HEK293 (cell line): ENCODE results near the gene WASF3.

Experiments used
- CTCF ChIA-PET: fragments of 350-600 bp; formaldehyde crosslinking; extraction: SDS; loops from one replicate; lab custom pipeline; 2021; ENCODE audit warnings: antibody characterized with exemption; lab: Yijun Ruan, JAX
- POLR2A ChIA-PET: fragments of 300-600 bp; formaldehyde crosslinking; extraction: SDS; loops from one replicate; lab custom pipeline; 2020; ENCODE audit warnings: antibody characterized with exemption, inconsistent platforms; lab: Yijun Ruan, JAX
- H3K27ac ChIP-seq: fragments of 200-500 bp; sonication (Bioruptor generic); 2 replicates; pipeline ENCODE4 v1.5.1; 2014; ENCODE audit warnings: low read depth, low read length, control low read depth, inconsistent platforms; ENCODE audit errors: extremely low read depth
- H3K36me3 ChIP-seq, 2 experiments: fragments of 200-500 bp in 1 of 2; sonication (Bioruptor generic) in 1 of 2; 1 replicate in 1 of 2; 2 replicates in 1 of 2; pipeline ENCODE4 v1.5.1; 2014 to 2017; ENCODE audit warnings: inconsistent platforms in 2 of 2, low read length in 2 of 2; ENCODE audit not compliant: control insufficient read depth in 2 of 2, insufficient read depth in 1 of 2
- H3K4me1 ChIP-seq: fragments of 200-500 bp; sonication (Bioruptor generic); 2 replicates; pipeline ENCODE4 v1.5.1; 2014; ENCODE audit warnings: mild to moderate bottlenecking, low read length, inconsistent platforms; ENCODE audit not compliant: control insufficient read depth, insufficient read depth
- H3K4me3 ChIP-seq: 2 replicates; pipeline ENCODE4 v1.5.1; 2011; ENCODE audit warnings: low read depth, mild to moderate bottlenecking, control low read depth, low read length, moderate library complexity
- H3K9me3 ChIP-seq: fragments of 200-500 bp; sonication (Bioruptor generic); 2 replicates; pipeline ENCODE4 v1.5.1; 2014; ENCODE audit warnings: low read depth, low read length, inconsistent platforms; ENCODE audit not compliant: control insufficient read depth, insufficient read depth
- FEZF1 ChIP-seq: fragments of 450-650 bp; formaldehyde crosslinking; IDR thresholded peaks from 2 replicates; pipeline ENCODE4 v1.5.1; 2016; ENCODE audit warnings: missing biosample characterization, missing genetic modification characterization
- GLI4 ChIP-seq: fragments of 450-650 bp; formaldehyde crosslinking; IDR thresholded peaks from 2 replicates; pipeline ENCODE4 v1.5.1; 2016; ENCODE audit warnings: missing biosample characterization, missing genetic modification characterization
- HOXD13 ChIP-seq: sonication (generic); formaldehyde crosslinking; IDR thresholded peaks from 2 replicates; pipeline ENCODE4 v1.8.0; 2022; ENCODE audit warnings: missing genetic modification reagents, borderline replicate concordance
- KLF7 ChIP-seq: fragments of 450-650 bp; formaldehyde crosslinking; IDR thresholded peaks from 2 replicates; pipeline ENCODE4 v1.5.1; 2016; ENCODE audit warnings: missing biosample characterization, missing genetic modification characterization, borderline replicate concordance
- SP2 ChIP-seq: fragments of 450-650 bp; formaldehyde crosslinking; IDR thresholded peaks from 2 replicates; pipeline ENCODE4 v1.5.1; 2016; ENCODE audit warnings: missing biosample characterization, missing genetic modification characterization
- SP7 ChIP-seq: fragments of 450-650 bp; formaldehyde crosslinking; IDR thresholded peaks from 2 replicates; pipeline ENCODE4 v1.5.1; 2016; ENCODE audit warnings: missing biosample characterization, missing genetic modification characterization
- ZBTB48 ChIP-seq: fragments of 450-650 bp; formaldehyde crosslinking; IDR thresholded peaks from 2 replicates; pipeline ENCODE4 v1.5.1; 2016; ENCODE audit warnings: missing biosample characterization, missing genetic modification characterization
- ZBTB8A ChIP-seq: fragments of 450-650 bp; formaldehyde crosslinking; IDR thresholded peaks from 2 replicates; pipeline ENCODE4 v1.5.1; 2016; ENCODE audit warnings: missing biosample characterization, missing genetic modification characterization
- ZEB2 ChIP-seq: fragments of 450-650 bp; formaldehyde crosslinking; IDR thresholded peaks from 2 replicates; pipeline ENCODE4 v1.5.1; 2016; ENCODE audit warnings: missing biosample characterization, missing genetic modification characterization
- ZNF121 ChIP-seq: fragments of 450-650 bp; formaldehyde crosslinking; IDR thresholded peaks from 2 replicates; pipeline ENCODE4 v1.5.1; 2016; ENCODE audit warnings: missing biosample characterization, missing genetic modification characterization
- ZNF132 ChIP-seq: fragments of 450-650 bp; formaldehyde crosslinking; IDR thresholded peaks from 2 replicates; pipeline ENCODE4 v1.5.1; 2017; ENCODE audit warnings: missing biosample characterization, missing genetic modification characterization, borderline replicate concordance
- ZNF18 ChIP-seq: fragments of 450-650 bp; formaldehyde crosslinking; IDR thresholded peaks from 2 replicates; pipeline ENCODE4 v1.5.1; 2016; ENCODE audit warnings: missing biosample characterization, missing genetic modification characterization
- ZNF2 ChIP-seq: fragments of 450-650 bp; formaldehyde crosslinking; IDR thresholded peaks from 2 replicates; pipeline ENCODE4 v1.5.1; 2016; ENCODE audit warnings: missing biosample characterization, missing genetic modification characterization
- ZNF514 ChIP-seq: fragments of 450-650 bp; formaldehyde crosslinking; IDR thresholded peaks from 2 replicates; pipeline ENCODE4 v1.5.1; 2016; ENCODE audit warnings: missing biosample characterization, missing genetic modification characterization
- ZNF560 ChIP-seq: fragments of 450-650 bp; formaldehyde crosslinking; IDR thresholded peaks from 2 replicates; pipeline ENCODE4 v1.5.1; 2017; ENCODE audit warnings: missing biosample characterization, missing genetic modification characterization, borderline replicate concordance
- ZNF596 ChIP-seq: fragments of 450-650 bp; IDR thresholded peaks from 2 replicates; pipeline ENCODE4 v1.5.0; 2018; ENCODE audit warnings: missing biosample characterization, mild to moderate bottlenecking, missing genetic modification characterization, moderate library complexity
- ZNF692 ChIP-seq: fragments of 450-650 bp; formaldehyde crosslinking; IDR thresholded peaks from 2 replicates; pipeline ENCODE4 v1.5.1; 2016; ENCODE audit warnings: missing biosample characterization, missing genetic modification characterization
- TF ChIP-seq, protein P1 (sequence below): fragments of 450-650 bp; formaldehyde crosslinking; IDR thresholded peaks from 2 replicates; pipeline ENCODE4 v1.5.1; 2016; ENCODE audit warnings: missing biosample characterization, missing genetic modification characterization, borderline replicate concordance

WASF3 gene

GRCh38 chr13:26699197-26699490 lies 141.7 kb downstream of the WASF3 start:
- Histone ChIP-seq H3K4me3 (no peak overlapping the region), H3K4me1 (no peaks in the 10 kb centered on the region), H3K9me3 (no peaks in the 10 kb centered on the region), H3K27ac (no peak overlapping the region), H3K36me3 (no peaks in the 10 kb centered on the region)
- ChIA-PET POLR2A (interaction anchor here (1.0 kb wide), 1 partner anchor 514 kb away, joined by 3 read pairs; no protein-coding TSS in a partner anchor), CTCF (interaction anchor here (0.6 to 2.5 kb wide), 14 partner anchors 9 to 624 kb away, joined by 3 to 51 read pairs (median 4); no protein-coding TSS in a partner anchor)
- TF ChIP-seq ZNF596 (tag by site-specific recombination) (no peak), ZNF560 (no peak), FEZF1 (tag by site-specific recombination) (no peak), ZNF2 (no peak), ZBTB8A (tag by site-specific recombination) (no peak), ZNF121 (tag by site-specific recombination) (no peak), HOXD13 (CRISPR knock-in tag) (no peak), KLF7 (tag by site-specific recombination) (no peak), ZBTB48 (tag by site-specific recombination) (no peak), ZNF692 (tag by site-specific recombination) (no peak), GLI4 (tag by site-specific recombination) (no peak), SP7 (tag by site-specific recombination) (no peak), ZNF18 (no peak), ZNF514 (tag by site-specific recombination) (no peak), ZNF132 (tag by site-specific recombination) (no peak)
- TF ChIP-seq, protein P1, sequence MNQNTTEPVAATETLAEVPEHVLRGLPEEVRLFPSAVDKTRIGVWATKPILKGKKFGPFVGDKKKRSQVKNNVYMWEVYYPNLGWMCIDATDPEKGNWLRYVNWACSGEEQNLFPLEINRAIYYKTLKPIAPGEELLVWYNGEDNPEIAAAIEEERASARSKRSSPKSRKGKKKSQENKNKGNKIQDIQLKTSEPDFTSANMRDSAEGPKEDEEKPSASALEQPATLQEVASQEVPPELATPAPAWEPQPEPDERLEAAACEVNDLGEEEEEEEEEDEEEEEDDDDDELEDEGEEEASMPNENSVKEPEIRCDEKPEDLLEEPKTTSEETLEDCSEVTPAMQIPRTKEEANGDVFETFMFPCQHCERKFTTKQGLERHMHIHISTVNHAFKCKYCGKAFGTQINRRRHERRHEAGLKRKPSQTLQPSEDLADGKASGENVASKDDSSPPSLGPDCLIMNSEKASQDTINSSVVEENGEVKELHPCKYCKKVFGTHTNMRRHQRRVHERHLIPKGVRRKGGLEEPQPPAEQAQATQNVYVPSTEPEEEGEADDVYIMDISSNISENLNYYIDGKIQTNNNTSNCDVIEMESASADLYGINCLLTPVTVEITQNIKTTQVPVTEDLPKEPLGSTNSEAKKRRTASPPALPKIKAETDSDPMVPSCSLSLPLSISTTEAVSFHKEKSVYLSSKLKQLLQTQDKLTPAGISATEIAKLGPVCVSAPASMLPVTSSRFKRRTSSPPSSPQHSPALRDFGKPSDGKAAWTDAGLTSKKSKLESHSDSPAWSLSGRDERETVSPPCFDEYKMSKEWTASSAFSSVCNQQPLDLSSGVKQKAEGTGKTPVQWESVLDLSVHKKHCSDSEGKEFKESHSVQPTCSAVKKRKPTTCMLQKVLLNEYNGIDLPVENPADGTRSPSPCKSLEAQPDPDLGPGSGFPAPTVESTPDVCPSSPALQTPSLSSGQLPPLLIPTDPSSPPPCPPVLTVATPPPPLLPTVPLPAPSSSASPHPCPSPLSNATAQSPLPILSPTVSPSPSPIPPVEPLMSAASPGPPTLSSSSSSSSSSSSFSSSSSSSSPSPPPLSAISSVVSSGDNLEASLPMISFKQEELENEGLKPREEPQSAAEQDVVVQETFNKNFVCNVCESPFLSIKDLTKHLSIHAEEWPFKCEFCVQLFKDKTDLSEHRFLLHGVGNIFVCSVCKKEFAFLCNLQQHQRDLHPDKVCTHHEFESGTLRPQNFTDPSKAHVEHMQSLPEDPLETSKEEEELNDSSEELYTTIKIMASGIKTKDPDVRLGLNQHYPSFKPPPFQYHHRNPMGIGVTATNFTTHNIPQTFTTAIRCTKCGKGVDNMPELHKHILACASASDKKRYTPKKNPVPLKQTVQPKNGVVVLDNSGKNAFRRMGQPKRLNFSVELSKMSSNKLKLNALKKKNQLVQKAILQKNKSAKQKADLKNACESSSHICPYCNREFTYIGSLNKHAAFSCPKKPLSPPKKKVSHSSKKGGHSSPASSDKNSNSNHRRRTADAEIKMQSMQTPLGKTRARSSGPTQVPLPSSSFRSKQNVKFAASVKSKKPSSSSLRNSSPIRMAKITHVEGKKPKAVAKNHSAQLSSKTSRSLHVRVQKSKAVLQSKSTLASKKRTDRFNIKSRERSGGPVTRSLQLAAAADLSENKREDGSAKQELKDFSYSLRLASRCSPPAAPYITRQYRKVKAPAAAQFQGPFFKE (tag by site-specific recombination): no peak

GRCh38 chr13:26705536-26705935 lies 148.1 kb downstream of the WASF3 start:
- CTCF ChIA-PET: interaction anchor here (0.7 to 7.4 kb wide), 7 partner anchors 16 to 522 kb away, joined by 3 to 48 read pairs (median 4); no protein-coding TSS in a partner anchor
- no peaks in the 10 kb centered on the region for H3K4me1 ChIP-seq
- no peaks in the 10 kb centered on the region for H3K36me3 ChIP-seq
- TF ChIP-seq ZEB2 (tag by site-specific recombination) (no peak), SP2 (no peak)
- no peak overlapping the region for H3K4me3 ChIP-seq
- H3K9me3 ChIP-seq: no peaks in the 10 kb centered on the region
- POLR2A ChIA-PET: no interaction called here
- H3K27ac ChIP-seq: no peak overlapping the region
